Adrenal gland (tissue), 5 donors: ENCODE measurements around the gene STX18.

Source experiments
- CTCF ChIP-seq, 6 experiments: fragments of 450-650 bp in 4 of 6; fragments of 200-600 bp in 2 of 6; sonication (generic) in 1 of 6; IDR thresholded peaks; 1 replicate in 5 of 6; 2 replicates in 1 of 6; pipeline versions ENCODE4 v1.5.1 to v1.8.0; 2016 to 2021; ENCODE audit warnings: antibody characterized with exemption in 6 of 6, mild to moderate bottlenecking in 2 of 6, moderate library complexity in 1 of 6
- POLR2A ChIP-seq, 2 donors: fragments of 450-650 bp; IDR thresholded peaks; one replicate each; pipeline ENCODE4 v1.6.1; 2017; ENCODE audit warnings: antibody characterized with exemption in 2 of 2, mild to moderate bottlenecking in 2 of 2, moderate library complexity in 1 of 2
- donor health status: DM: no; HTN: no; CAD: no.

GRCh38 chr4:4532371-4533154 is 9.3 kb downstream of the STX18 start:
- TF ChIP-seq POLR2A (IDR thresholded peaks at IDR 0.05) (no peak), CTCF (IDR thresholded peaks at IDR 0.05) (no peak)
